ENCODE measurements around the gene EXD3. TPM values are rescaled to one million over a fixed set of nuclear protein-coding genes. Genes with fewer than 3 reads are reported as not detected.

The EXD3 gene
- total and polyA plus RNA-seq, 7 donors, result 8.9 to 29.7 (median 18.0) TPM

GRCh38 chr9:137303151-137303892 lies 119.6 kb downstream of the EXD3 start:
- no peaks in the 10 kb centered on the region for H3K36me3 ChIP-seq
- 13 to 60% methylated on average over 23 of the region's 23 CpGs for WGBS, 2 donors
- DNase-seq, result peak; percentile 68
- peak in 1 of 2 donors; percentile 35 for TF ChIP-seq POLR2A (IDR thresholded peaks at IDR 0.05)
- TF ChIP-seq EP300 (IDR thresholded peaks at IDR 0.05), result no peak
- H3K4me1 ChIP-seq, result peaks cover 0 to 63% (median 54%) of the 10 kb centered on the region in 4 donors
- intact Hi-C loops (cut with DNase I), result no loop called here
- peak overlapping the region in 2 of 4 donors; percentile 43 to 50 for H3K4me3 ChIP-seq
- H3K27ac ChIP-seq, result peak overlapping the region; percentile 63 to 77 (median 66)
- no peaks in the 10 kb centered on the region for H3K9me3 ChIP-seq
- peaks cover 71 to 94% (median 91%) of the 10 kb centered on the region in 3 donors for H3K27me3 ChIP-seq

GRCh38 chr9:137302449-137303150 lies 120.4 kb downstream of the EXD3 start:
- Histone ChIP-seq H3K9me3 (no peaks in the 10 kb centered on the region), H3K27me3 (peaks cover 72 to 94% (median 91%) of the 10 kb centered on the region in 3 donors), H3K36me3 (no peaks in the 10 kb centered on the region), H3K4me3 (peak overlapping the region; percentile 19 to 50 (median 38)), H3K27ac (peak overlapping the region; percentile 63 to 77 (median 66)), H3K4me1 (peaks cover 0 to 63% (median 54%) of the 10 kb centered on the region in 4 donors)
- peak; percentile 66 for DNase-seq
- intact Hi-C loops (cut with DNase I), result no loop called here
- 2 to 6% methylated on average over 78 of the region's 78 CpGs for WGBS, 2 donors
- TF ChIP-seq CTCF (IDR thresholded peaks at IDR 0.05) (peak in 3 of 4 experiments; percentile 18 to 22 (median 19)), POLR2A (IDR thresholded peaks at IDR 0.05) (no peak)

GRCh38 chr9:137302118-137302448 lies 120.9 kb downstream of the EXD3 start, which contains the start of gene NRARP:
NRARP (minus strand) TSS chr9:137302271; CDS start chr9:137301928, 343 bp downstream.
- TF ChIP-seq POLR2AphosphoS5 (IDR thresholded peaks at IDR 0.05) (peak; percentile 28 to 74 (median 70)), POLR2A (IDR thresholded peaks at IDR 0.05) (no peak)
- intact Hi-C loops (cut with DNase I), result no loop called here
- Histone ChIP-seq H3K27me3 (peaks cover 72 to 94% (median 91%) of the 10 kb centered on the region in 3 donors), H3K27ac (peak within 1 kb of the TSS; percentile 63 to 77 (median 68)), H3K4me1 (peaks cover 0 to 59% (median 52%) of the 10 kb centered on the region in 4 donors), H3K36me3 (no peaks in the 10 kb centered on the region), H3K9me3 (no peaks in the 10 kb centered on the region), H3K4me3 (peak within 1 kb of the TSS; percentile 19 to 50 (median 41))
- WGBS, 2 donors, result 1% methylated on average over 60 of the region's 60 CpGs
- peak; percentile 88 for DNase-seq

GRCh38 chr9:137301081-137301947 lies 121.6 kb downstream of the EXD3 start:
- intact Hi-C loops (cut with DNase I), result no loop called here
- H3K27ac ChIP-seq, result peak overlapping the region; percentile 60 to 70 (median 65)

More at GRCh38 chr9:137301081-137301947, 121.6 kb downstream of the EXD3 start:
- H3K4me3 ChIP-seq, result peak overlapping the region; percentile 14 to 44 (median 39)
- peaks cover 0 to 57% (median 48%) of the 10 kb centered on the region in 4 donors for H3K4me1 ChIP-seq
- no peaks in the 10 kb centered on the region for H3K9me3 ChIP-seq
- DNase-seq, result no peak
- peaks cover 74 to 94% (median 91%) of the 10 kb centered on the region in 3 donors for H3K27me3 ChIP-seq
- WGBS, 2 donors, result 1% methylated on average over 115 of the region's 115 CpGs
- TF ChIP-seq POLR2A (IDR thresholded peaks at IDR 0.05) (no peak), CTCF (IDR thresholded peaks at IDR 0.05) (no peak), POLR2AphosphoS5 (IDR thresholded peaks at IDR 0.05) (peak in 1 of 4 donors; percentile 6), EP300 (IDR thresholded peaks at IDR 0.05) (no peak)
- no peaks in the 10 kb centered on the region for H3K36me3 ChIP-seq

All from sigmoid colon (tissue), 7 donors.